NCI-H128 (cell line): Measurements from ENCODE around the gene NDUFA11.
A peak's percentile ranks its signal among the peaks of the same experiment; 100 is the strongest.

ENCODE experiments used
- DNase-seq: peaks from one replicate; lab custom pipeline; 2025; ENCODE audit not compliant: unreplicated experiment; lab: John Stamatoyannopoulos, UW

Gene NDUFA11

GRCh38 chr19:5908773-5909442, 5.3 kb upstream of the NDUFA11 start:
- DNase-seq: no peak

GRCh38 chr19:5907241-5907640, 3.7 kb upstream of the NDUFA11 start:
- no peak for DNase-seq

- no peak for DNase-seq
Measured at GRCh38 chr19:5905114-5905778, 1.7 kb upstream of the NDUFA11 start.

GRCh38 chr19:5904352-5905113, 943 bp upstream of the NDUFA11 start, which contains the start of gene VMAC:
Gene VMAC (plus strand): TSS chr19:5904872. CDS start chr19:5904891, 19 bp downstream.
- DNase-seq: peak; percentile 100

- DNase-seq: no peak
Measured at GRCh38 chr19:5903056-5903623, 450 bp downstream of the NDUFA11 start.

- no peak for DNase-seq
Measured at GRCh38 chr19:5900976-5901375, 2.6 kb downstream of the NDUFA11 start.

GRCh38 chr19:5899728-5900526, 3.7 kb downstream of the NDUFA11 start:
- no peak for DNase-seq

GRCh38 chr19:5897189-5897969, 6.2 kb downstream of the NDUFA11 start:
- no peak for DNase-seq

- DNase-seq: no peak
Measured at GRCh38 chr19:5896365-5897076, 7.1 kb downstream of the NDUFA11 start.

GRCh38 chr19:5895890-5896289, 7.7 kb downstream of the NDUFA11 start:
- no peak for DNase-seq

- DNase-seq: no peak
Measured at GRCh38 chr19:5895409-5895808, 8.2 kb downstream of the NDUFA11 start.

GRCh38 chr19:5894704-5895349, 8.8 kb downstream of the NDUFA11 start:
- DNase-seq: no peak

GRCh38 chr19:5893907-5894703, 9.5 kb downstream of the NDUFA11 start:
- no peak for DNase-seq

- DNase-seq: no peak
Measured at GRCh38 chr19:5893296-5893903, 10.2 kb downstream of the NDUFA11 start.

GRCh38 chr19:5892772-5893275, 10.8 kb downstream of the NDUFA11 start:
- no peak for DNase-seq

- no peak for DNase-seq
Measured at GRCh38 chr19:5891938-5892771, 11.4 kb downstream of the NDUFA11 start.

GRCh38 chr19:5891572-5891937, 12.0 kb downstream of the NDUFA11 start:
- DNase-seq: no peak
